Endothelial cell of umbilical vein (primary cell): Measurements from ENCODE around the gene JHY. TPM values are rescaled to one million over a fixed set of nuclear protein-coding genes. Genes with fewer than 3 reads are reported as not detected.

Experiments
- BruUV-seq: library from RNA; stranded (reverse); fragments of 400-500 nt; replicated peaks from 2 replicates; lab custom pipeline; 2021; lab: Mats Ljungman, UMichigan
- CTCF ChIA-PET: fragments of 300-600, 350-600 bp; sonication (Branson Sonifier 250); formaldehyde crosslinking; loops from one replicate; lab custom pipeline; 2021; ENCODE audit warnings: antibody characterized with exemption, inconsistent platforms; lab: Charles Lee
- POLR2A ChIA-PET: fragments of 300-600, 350-600 bp; sonication (Branson Sonifier 250); formaldehyde crosslinking; loops from one replicate; lab custom pipeline; 2021; ENCODE audit warnings: antibody characterized with exemption, inconsistent platforms; lab: Charles Lee
- DNase-seq: peaks from one replicate; pipeline ENCODE4 v3.0.0-alpha.2; 2011; ENCODE audit warnings: low read depth, low spot score
- FAIRE-seq: peaks from 2 replicates; lab custom pipeline; 2011; peaks lifted over from hg19 to GRCh38; lab: Jason Lieb, UNC
- H2AFZ ChIP-seq: 2 replicates; pipeline ENCODE4 v1.6.0; 2012; ENCODE audit warnings: low read depth, low read length, control low read depth, inconsistent platforms
- H3K27ac ChIP-seq: 2 replicates; pipeline ENCODE4 v1.5.1; 2011; ENCODE audit warnings: low read depth, mild to moderate bottlenecking, control low read depth, low read length, moderate library complexity; ENCODE audit not compliant: insufficient read depth
- H3K27me3 ChIP-seq, 2 experiments: 2 replicates each; pipeline versions ENCODE4 v1.6.0 to v1.6.1; 2011; ENCODE audit warnings: low read length in 2 of 2, mixed read lengths in 1 of 2; ENCODE audit not compliant: control insufficient read depth in 2 of 2, insufficient read depth in 2 of 2
- H3K36me3 ChIP-seq, 2 experiments: 2 replicates in 1 of 2; 3 replicates in 1 of 2; pipeline ENCODE4 v1.5.1; 2011; ENCODE audit warnings: low read length in 2 of 2, mild to moderate bottlenecking in 1 of 2, moderate library complexity in 1 of 2; ENCODE audit not compliant: control insufficient read depth in 2 of 2, insufficient read depth in 2 of 2; ENCODE audit errors: extremely low read depth in 1 of 2
- H3K4me1 ChIP-seq: 3 replicates; pipeline ENCODE4 v1.5.1; 2011; ENCODE audit warnings: mild to moderate bottlenecking, low read length; ENCODE audit not compliant: control insufficient read depth, insufficient read depth; ENCODE audit errors: extremely low read depth
- H3K4me2 ChIP-seq: 2 replicates; pipeline ENCODE4 v1.6.1; 2011; ENCODE audit warnings: low read length, control low read depth, mixed read lengths; ENCODE audit not compliant: insufficient read depth
- H3K4me3 ChIP-seq, 3 experiments: fragments of 200-600 bp in 1 of 3; sonication (generic), shearing (Covaris generic) in 1 of 3; replicated peaks in 1 of 3; 2 replicates each; pipeline ENCODE4 v1.5.1; 2011 to 2016; ENCODE audit warnings: control low read depth in 3 of 3, low read length in 3 of 3, mild to moderate bottlenecking in 2 of 3, inconsistent platforms in 1 of 3, low read depth in 1 of 3, moderate library complexity in 1 of 3; ENCODE audit not compliant: insufficient read depth in 1 of 3
- H3K79me2 ChIP-seq: 2 replicates; pipeline ENCODE4 v1.6.0; 2012; ENCODE audit warnings: low read length, inconsistent platforms; ENCODE audit not compliant: control insufficient read depth, insufficient read depth
- H3K9ac ChIP-seq: replicated peaks from 2 replicates; pipeline ENCODE3; 2011; ENCODE audit warnings: low read length, control low read depth; ENCODE audit not compliant: insufficient read depth; ENCODE audit errors: extremely low read depth
- H3K9me1 ChIP-seq: replicated peaks from 3 replicates; pipeline ENCODE4 v1.6.0; 2011; ENCODE audit warnings: mild to moderate bottlenecking, low read length; ENCODE audit not compliant: control insufficient read depth, insufficient read depth; ENCODE audit errors: extremely low read depth
- H3K9me3 ChIP-seq: replicated peaks from 2 replicates; pipeline ENCODE4 v1.5.1; 2012; ENCODE audit warnings: low read length, inconsistent platforms; ENCODE audit not compliant: control insufficient read depth, insufficient read depth
- H4K20me1 ChIP-seq: replicated peaks from 2 replicates; pipeline ENCODE3; 2011; ENCODE audit warnings: mild to moderate bottlenecking, low read length; ENCODE audit not compliant: control insufficient read depth, insufficient read depth; ENCODE audit errors: extremely low read depth
- EZH2 ChIP-seq: IDR thresholded peaks from 2 replicates; pipeline ENCODE4 v1.6.1; 2012; ENCODE audit warnings: borderline replicate concordance, low read depth, mild to moderate bottlenecking, moderate library complexity, low read length, inconsistent platforms; ENCODE audit not compliant: severe bottlenecking
- FOS ChIP-seq: IDR thresholded peaks from 2 replicates; pipeline ENCODE4 v1.6.1; 2011; ENCODE audit warnings: mild to moderate bottlenecking, low read length, moderate library complexity, borderline replicate concordance; ENCODE audit not compliant: insufficient read depth
- GATA2 ChIP-seq: IDR thresholded peaks from 2 replicates; pipeline ENCODE4 v1.7.0; 2011; ENCODE audit warnings: low read depth, mild to moderate bottlenecking, moderate library complexity, mixed read lengths, low read length; ENCODE audit not compliant: insufficient read length, insufficient read depth
- JUN ChIP-seq: IDR thresholded peaks from 2 replicates; pipeline ENCODE4 v1.6.1; 2011; ENCODE audit warnings: borderline replicate concordance, low read depth; ENCODE audit not compliant: insufficient read length, insufficient read depth
- MYC ChIP-seq: IDR thresholded peaks from one replicate; pipeline ENCODE4 v1.6.1; 2011; ENCODE audit warnings: mild to moderate bottlenecking, low read depth, low read length
- POLR2A ChIP-seq: IDR thresholded peaks from 2 replicates; pipeline ENCODE4 v1.6.1; 2012; ENCODE audit warnings: low read depth, mild to moderate bottlenecking, control low read depth, low read length
- POLR2AphosphoS5 ChIP-seq: IDR thresholded peaks from 2 replicates; pipeline ENCODE4 v1.6.1; 2012; ENCODE audit warnings: low read depth, mild to moderate bottlenecking, control low read depth, low read length, moderate library complexity; ENCODE audit not compliant: insufficient read depth
- dilution Hi-C: fragments of 300-500 bp; cut with MboI; formaldehyde crosslinking; loops from one replicate; pipeline ENCODE4 v1.15.0; 2019; ENCODE audit warnings: low sequenced_read_pairs; ENCODE audit not compliant: extremely low pct_ligation_motif_present
- intact Hi-C: fragments of 100-400 bp; cut with micrococcal nuclease; formaldehyde crosslinking; loops from one replicate; pipeline ENCODE4 v1.10.0; 2022
- polyA plus RNA-seq, 4 experiments: library from polyadenylated mRNA; depleted of rRNA in 3 of 4; stranded (reverse) in 3 of 4; unstranded in 1 of 4; fragments of >200 nt; gene quantifications; 2 replicates each; pipeline versions ENCODE4 v1.2.1 to v1.2.3, GENCODE V29; 2011 to 2012; ENCODE audit warnings: missing spikeins in 1 of 4
- total RNA-seq: library from RNA; stranded (reverse); gene quantifications from 2 replicates; pipeline ENCODE4 v1.2.3, GENCODE V29; 2021
- TF ChIP-seq, protein P1 (sequence below), 2 donors: IDR thresholded peaks; 1 replicate in 1 of 2; 2 replicates in 1 of 2; pipeline ENCODE4 v1.5.1; 2011; ENCODE audit warnings: low read length in 2 of 2, mild to moderate bottlenecking in 2 of 2, moderate library complexity in 2 of 2, control low read depth in 1 of 2, inconsistent platforms in 1 of 2, low read depth in 1 of 2; ENCODE audit not compliant: insufficient read depth in 1 of 2; ENCODE audit errors: extremely low read depth in 1 of 2

Gene JHY
- total and polyA plus RNA-seq, 2 donors (not counting 3 experiments of a cell fraction or from before 2014, with no cell fraction given) = 1.8 to 3.9 TPM

DNA sequence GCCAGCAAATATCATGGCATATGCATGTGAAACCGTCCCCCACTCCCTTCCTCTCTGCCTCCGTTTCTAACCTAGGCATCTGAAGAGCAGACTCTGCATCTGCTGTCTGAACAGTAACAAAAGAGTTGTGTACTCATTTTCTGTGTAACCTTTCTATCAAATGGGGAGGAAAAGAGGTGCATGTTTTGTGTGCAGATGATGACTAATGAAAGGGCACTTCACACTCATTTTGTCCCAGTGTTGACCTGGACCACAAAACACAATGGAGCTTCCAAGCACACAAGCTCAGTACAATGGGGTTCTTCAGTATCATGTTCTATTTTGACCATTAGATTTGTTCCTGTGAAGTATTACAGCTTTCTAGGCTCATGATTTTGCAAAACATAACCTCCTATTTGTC, 13.0 kb downstream of the JHY start:
- H2AFZ ChIP-seq = peak overlapping the region; percentile 13
- H3K9ac ChIP-seq = no peak overlapping the region
- H3K4me3 ChIP-seq = no peak overlapping the region
- DNase-seq (no peak), FAIRE-seq (no peak)
- H3K27me3 ChIP-seq = no peaks in the 10 kb centered on the region
- H3K4me1 ChIP-seq = peaks cover 27% of the 10 kb centered on the region
- H3K4me2 ChIP-seq = no peak overlapping the region
- H3K79me2 ChIP-seq = no peaks in the 10 kb centered on the region
- TF ChIP-seq FOS (no peak), GATA2 (no peak), MYC (no peak), POLR2AphosphoS5 (no peak), JUN (no peak), EZH2 (no peak), POLR2A (no peak)
- TF ChIP-seq, protein P1, sequence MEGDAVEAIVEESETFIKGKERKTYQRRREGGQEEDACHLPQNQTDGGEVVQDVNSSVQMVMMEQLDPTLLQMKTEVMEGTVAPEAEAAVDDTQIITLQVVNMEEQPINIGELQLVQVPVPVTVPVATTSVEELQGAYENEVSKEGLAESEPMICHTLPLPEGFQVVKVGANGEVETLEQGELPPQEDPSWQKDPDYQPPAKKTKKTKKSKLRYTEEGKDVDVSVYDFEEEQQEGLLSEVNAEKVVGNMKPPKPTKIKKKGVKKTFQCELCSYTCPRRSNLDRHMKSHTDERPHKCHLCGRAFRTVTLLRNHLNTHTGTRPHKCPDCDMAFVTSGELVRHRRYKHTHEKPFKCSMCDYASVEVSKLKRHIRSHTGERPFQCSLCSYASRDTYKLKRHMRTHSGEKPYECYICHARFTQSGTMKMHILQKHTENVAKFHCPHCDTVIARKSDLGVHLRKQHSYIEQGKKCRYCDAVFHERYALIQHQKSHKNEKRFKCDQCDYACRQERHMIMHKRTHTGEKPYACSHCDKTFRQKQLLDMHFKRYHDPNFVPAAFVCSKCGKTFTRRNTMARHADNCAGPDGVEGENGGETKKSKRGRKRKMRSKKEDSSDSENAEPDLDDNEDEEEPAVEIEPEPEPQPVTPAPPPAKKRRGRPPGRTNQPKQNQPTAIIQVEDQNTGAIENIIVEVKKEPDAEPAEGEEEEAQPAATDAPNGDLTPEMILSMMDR (IDR thresholded peaks at IDR 0.05; ENCODE audit: extremely low read depth in 1 of 2, insufficient read depth in 1 of 2, low read depth in 1 of 2, low read length in 2 of 2) = no peak
- no peaks in the 10 kb centered on the region for H3K9me3 ChIP-seq
- H4K20me1 ChIP-seq = no peaks in the 10 kb centered on the region
- H3K9me1 ChIP-seq = no peaks in the 10 kb centered on the region
- H3K36me3 ChIP-seq = no peaks in the 10 kb centered on the region
- ChIA-PET CTCF (interaction anchor here (1.0 to 3.8 kb wide), 2 partner anchors 32 to 125 kb away, joined by 3 to 16 read pairs; no protein-coding TSS in a partner anchor), POLR2A (no interaction called here)
- H3K27ac ChIP-seq = no peak overlapping the region
- intact Hi-C loops (no loop called here), dilution Hi-C loops (no loop called here)
- no TSS peak for BruUV-seq
